Erythroblast (primary cell): Measurements from ENCODE around the gene SLC25A43.

Source experiments
- GATA1 ChIP-seq: IDR thresholded peaks from 2 replicates; pipeline ENCODE4 v1.6.1; 2011; ENCODE audit warnings: low read depth, mild to moderate bottlenecking, control low read depth, low read length, moderate library complexity
- POLR2A ChIP-seq: IDR thresholded peaks from 2 replicates; pipeline ENCODE4 v1.6.1; 2011; ENCODE audit warnings: mild to moderate bottlenecking, low read length

DNA sequence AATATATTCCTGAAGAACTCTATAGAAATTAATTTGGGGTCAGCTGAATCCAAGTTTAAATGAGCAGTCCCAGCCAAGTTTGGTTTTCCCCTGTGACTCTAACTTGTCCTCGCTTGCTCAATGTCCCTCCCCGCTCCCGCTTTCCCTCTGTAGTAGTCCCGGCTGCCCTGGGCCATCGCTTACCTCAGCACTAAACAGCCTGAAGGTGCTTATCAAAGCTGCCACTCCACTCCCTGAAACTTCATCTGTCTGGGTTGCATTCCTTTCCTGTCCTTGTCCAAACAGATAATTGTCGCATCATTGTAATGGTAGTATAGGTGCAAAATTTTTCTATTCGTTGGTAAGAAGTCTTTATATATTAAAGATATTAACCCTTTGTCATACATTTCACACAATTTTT is 12.8 kb downstream of the SLC25A43 start:
- TF ChIP-seq POLR2A (no peak), GATA1 (no peak)
